DND-41 (cell line): ENCODE results near the gene ATAT1.

Experiments used
- EZH2 ChIP-seq: IDR thresholded peaks from 3 replicates; pipeline ENCODE4 v1.6.1; 2012; ENCODE audit warnings: borderline replicate concordance, low read depth, mild to moderate bottlenecking, moderate library complexity, low read length, inconsistent platforms; ENCODE audit not compliant: severe bottlenecking
- TF ChIP-seq, protein P1 (sequence below): IDR thresholded peaks from 2 replicates; pipeline ENCODE4 v1.5.1; 2012; ENCODE audit warnings: borderline replicate concordance, low read length, moderate library complexity, mild to moderate bottlenecking; ENCODE audit not compliant: poor library complexity, severe bottlenecking; ENCODE audit errors: extremely low read depth

DNA sequence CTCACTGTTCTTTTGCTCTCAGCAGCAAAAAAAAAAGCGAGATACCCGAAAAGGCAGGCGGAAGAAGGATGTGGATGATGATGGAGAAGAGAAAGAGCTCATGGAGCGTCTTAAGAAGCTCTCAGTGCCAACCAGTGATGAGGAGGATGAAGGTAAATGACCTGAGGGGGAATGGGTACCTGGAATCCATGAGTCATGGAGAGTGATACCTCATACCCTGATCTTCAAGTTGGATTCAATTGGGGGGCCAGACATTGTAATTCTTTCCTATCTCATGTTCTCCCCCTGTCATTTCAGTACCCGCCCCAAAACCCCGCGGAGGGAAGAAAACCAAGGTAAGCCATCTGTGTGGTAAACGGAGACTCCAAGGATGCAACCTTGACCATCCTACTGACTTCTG lies 48.6 kb upstream of the ATAT1 start:
- TF ChIP-seq, protein P1, sequence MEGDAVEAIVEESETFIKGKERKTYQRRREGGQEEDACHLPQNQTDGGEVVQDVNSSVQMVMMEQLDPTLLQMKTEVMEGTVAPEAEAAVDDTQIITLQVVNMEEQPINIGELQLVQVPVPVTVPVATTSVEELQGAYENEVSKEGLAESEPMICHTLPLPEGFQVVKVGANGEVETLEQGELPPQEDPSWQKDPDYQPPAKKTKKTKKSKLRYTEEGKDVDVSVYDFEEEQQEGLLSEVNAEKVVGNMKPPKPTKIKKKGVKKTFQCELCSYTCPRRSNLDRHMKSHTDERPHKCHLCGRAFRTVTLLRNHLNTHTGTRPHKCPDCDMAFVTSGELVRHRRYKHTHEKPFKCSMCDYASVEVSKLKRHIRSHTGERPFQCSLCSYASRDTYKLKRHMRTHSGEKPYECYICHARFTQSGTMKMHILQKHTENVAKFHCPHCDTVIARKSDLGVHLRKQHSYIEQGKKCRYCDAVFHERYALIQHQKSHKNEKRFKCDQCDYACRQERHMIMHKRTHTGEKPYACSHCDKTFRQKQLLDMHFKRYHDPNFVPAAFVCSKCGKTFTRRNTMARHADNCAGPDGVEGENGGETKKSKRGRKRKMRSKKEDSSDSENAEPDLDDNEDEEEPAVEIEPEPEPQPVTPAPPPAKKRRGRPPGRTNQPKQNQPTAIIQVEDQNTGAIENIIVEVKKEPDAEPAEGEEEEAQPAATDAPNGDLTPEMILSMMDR, result no peak
- no peak for TF ChIP-seq EZH2
